Endothelial cell of umbilical vein (primary cell): ENCODE measurements around the gene DEPDC5. TPM values are rescaled to one million over a fixed set of nuclear protein-coding genes. Genes with fewer than 3 reads are reported as not detected.

Experiments
- BruUV-seq: library from RNA; stranded (reverse); fragments of 400-500 nt; replicated peaks from 2 replicates; lab custom pipeline; 2021; lab: Mats Ljungman, UMichigan
- CTCF ChIA-PET: fragments of 300-600, 350-600 bp; sonication (Branson Sonifier 250); formaldehyde crosslinking; loops from one replicate; lab custom pipeline; 2021; ENCODE audit warnings: antibody characterized with exemption, inconsistent platforms; lab: Charles Lee
- POLR2A ChIA-PET: fragments of 300-600, 350-600 bp; sonication (Branson Sonifier 250); formaldehyde crosslinking; loops from one replicate; lab custom pipeline; 2021; ENCODE audit warnings: antibody characterized with exemption, inconsistent platforms; lab: Charles Lee
- DNase-seq: peaks from one replicate; pipeline ENCODE4 v3.0.0-alpha.2; 2011; ENCODE audit warnings: low read depth, low spot score
- FAIRE-seq: peaks from 2 replicates; lab custom pipeline; 2011; peaks lifted over from hg19 to GRCh38; lab: Jason Lieb, UNC
- H2AFZ ChIP-seq: 2 replicates; pipeline ENCODE4 v1.6.0; 2012; ENCODE audit warnings: low read depth, low read length, control low read depth, inconsistent platforms
- H3K27ac ChIP-seq: 2 replicates; pipeline ENCODE4 v1.5.1; 2011; ENCODE audit warnings: low read depth, mild to moderate bottlenecking, control low read depth, low read length, moderate library complexity; ENCODE audit not compliant: insufficient read depth
- H3K27me3 ChIP-seq, 2 experiments: 2 replicates each; pipeline versions ENCODE4 v1.6.0 to v1.6.1; 2011; ENCODE audit warnings: low read length in 2 of 2, mixed read lengths in 1 of 2; ENCODE audit not compliant: control insufficient read depth in 2 of 2, insufficient read depth in 2 of 2
- H3K36me3 ChIP-seq, 2 experiments: 2 replicates in 1 of 2; 3 replicates in 1 of 2; pipeline ENCODE4 v1.5.1; 2011; ENCODE audit warnings: low read length in 2 of 2, mild to moderate bottlenecking in 1 of 2, moderate library complexity in 1 of 2; ENCODE audit not compliant: control insufficient read depth in 2 of 2, insufficient read depth in 2 of 2; ENCODE audit errors: extremely low read depth in 1 of 2
- H3K4me1 ChIP-seq: 3 replicates; pipeline ENCODE4 v1.5.1; 2011; ENCODE audit warnings: mild to moderate bottlenecking, low read length; ENCODE audit not compliant: control insufficient read depth, insufficient read depth; ENCODE audit errors: extremely low read depth
- H3K4me2 ChIP-seq: 2 replicates; pipeline ENCODE4 v1.6.1; 2011; ENCODE audit warnings: low read length, control low read depth, mixed read lengths; ENCODE audit not compliant: insufficient read depth
- H3K4me3 ChIP-seq, 3 experiments: fragments of 200-600 bp in 1 of 3; sonication (generic), shearing (Covaris generic) in 1 of 3; replicated peaks in 1 of 3; 2 replicates each; pipeline ENCODE4 v1.5.1; 2011 to 2016; ENCODE audit warnings: control low read depth in 3 of 3, low read length in 3 of 3, mild to moderate bottlenecking in 2 of 3, inconsistent platforms in 1 of 3, low read depth in 1 of 3, moderate library complexity in 1 of 3; ENCODE audit not compliant: insufficient read depth in 1 of 3
- H3K79me2 ChIP-seq: 2 replicates; pipeline ENCODE4 v1.6.0; 2012; ENCODE audit warnings: low read length, inconsistent platforms; ENCODE audit not compliant: control insufficient read depth, insufficient read depth
- H3K9ac ChIP-seq: replicated peaks from 2 replicates; pipeline ENCODE3; 2011; ENCODE audit warnings: low read length, control low read depth; ENCODE audit not compliant: insufficient read depth; ENCODE audit errors: extremely low read depth
- H3K9me1 ChIP-seq: replicated peaks from 3 replicates; pipeline ENCODE4 v1.6.0; 2011; ENCODE audit warnings: mild to moderate bottlenecking, low read length; ENCODE audit not compliant: control insufficient read depth, insufficient read depth; ENCODE audit errors: extremely low read depth
- H3K9me3 ChIP-seq: replicated peaks from 2 replicates; pipeline ENCODE4 v1.5.1; 2012; ENCODE audit warnings: low read length, inconsistent platforms; ENCODE audit not compliant: control insufficient read depth, insufficient read depth
- H4K20me1 ChIP-seq: replicated peaks from 2 replicates; pipeline ENCODE3; 2011; ENCODE audit warnings: mild to moderate bottlenecking, low read length; ENCODE audit not compliant: control insufficient read depth, insufficient read depth; ENCODE audit errors: extremely low read depth
- CTCF ChIP-seq, 2 donors: IDR thresholded peaks; 1 replicate in 1 of 2; 2 replicates in 1 of 2; pipeline ENCODE4 v1.5.1; 2011; ENCODE audit warnings: low read length in 2 of 2, mild to moderate bottlenecking in 2 of 2, moderate library complexity in 2 of 2, control low read depth in 1 of 2, inconsistent platforms in 1 of 2, low read depth in 1 of 2; ENCODE audit not compliant: insufficient read depth in 1 of 2; ENCODE audit errors: extremely low read depth in 1 of 2
- EZH2 ChIP-seq: IDR thresholded peaks from 2 replicates; pipeline ENCODE4 v1.6.1; 2012; ENCODE audit warnings: borderline replicate concordance, low read depth, mild to moderate bottlenecking, moderate library complexity, low read length, inconsistent platforms; ENCODE audit not compliant: severe bottlenecking
- FOS ChIP-seq: IDR thresholded peaks from 2 replicates; pipeline ENCODE4 v1.6.1; 2011; ENCODE audit warnings: mild to moderate bottlenecking, low read length, moderate library complexity, borderline replicate concordance; ENCODE audit not compliant: insufficient read depth
- GATA2 ChIP-seq: IDR thresholded peaks from 2 replicates; pipeline ENCODE4 v1.7.0; 2011; ENCODE audit warnings: low read depth, mild to moderate bottlenecking, moderate library complexity, mixed read lengths, low read length; ENCODE audit not compliant: insufficient read length, insufficient read depth
- JUN ChIP-seq: IDR thresholded peaks from 2 replicates; pipeline ENCODE4 v1.6.1; 2011; ENCODE audit warnings: borderline replicate concordance, low read depth; ENCODE audit not compliant: insufficient read length, insufficient read depth
- MAX ChIP-seq: IDR thresholded peaks from 2 replicates; pipeline ENCODE4 v1.6.1; 2011; ENCODE audit not compliant: insufficient read depth, insufficient read length
- MYC ChIP-seq: IDR thresholded peaks from one replicate; pipeline ENCODE4 v1.6.1; 2011; ENCODE audit warnings: mild to moderate bottlenecking, low read depth, low read length
- POLR2A ChIP-seq: IDR thresholded peaks from 2 replicates; pipeline ENCODE4 v1.6.1; 2012; ENCODE audit warnings: low read depth, mild to moderate bottlenecking, control low read depth, low read length
- POLR2AphosphoS5 ChIP-seq: IDR thresholded peaks from 2 replicates; pipeline ENCODE4 v1.6.1; 2012; ENCODE audit warnings: low read depth, mild to moderate bottlenecking, control low read depth, low read length, moderate library complexity; ENCODE audit not compliant: insufficient read depth
- dilution Hi-C: fragments of 300-500 bp; cut with MboI; formaldehyde crosslinking; loops from one replicate; pipeline ENCODE4 v1.15.0; 2019; ENCODE audit warnings: low sequenced_read_pairs; ENCODE audit not compliant: extremely low pct_ligation_motif_present
- intact Hi-C: fragments of 100-400 bp; cut with micrococcal nuclease; formaldehyde crosslinking; loops from one replicate; pipeline ENCODE4 v1.10.0; 2022
- polyA plus RNA-seq, 4 experiments: library from polyadenylated mRNA; depleted of rRNA in 3 of 4; stranded (reverse) in 3 of 4; unstranded in 1 of 4; fragments of >200 nt; gene quantifications; 2 replicates each; pipeline versions ENCODE4 v1.2.1 to v1.2.3, GENCODE V29; 2011 to 2012; ENCODE audit warnings: missing spikeins in 1 of 4
- total RNA-seq: library from RNA; stranded (reverse); gene quantifications from 2 replicates; pipeline ENCODE4 v1.2.3, GENCODE V29; 2021

DEPDC5 gene
- total and polyA plus RNA-seq, 2 donors (not counting 3 experiments of a cell fraction or from before 2014, with no cell fraction given), result 13.1 to 36.6 TPM

GRCh38 chr22:31728857-31729256 is 25.0 kb upstream of the DEPDC5 start:
- Histone ChIP-seq H3K4me1 (no peaks in the 10 kb centered on the region), H2AFZ (no peak overlapping the region), H3K9me1 (no peaks in the 10 kb centered on the region), H3K79me2 (peaks cover 37% of the 10 kb centered on the region), H3K9me3 (no peaks in the 10 kb centered on the region), H3K27me3 (no peaks in the 10 kb centered on the region), H3K4me2 (no peak overlapping the region), H3K27ac (no peak overlapping the region), H3K36me3 (peaks cover 0 to 6% of the 10 kb centered on the region in 2 experiments), H4K20me1 (peaks cover 3% of the 10 kb centered on the region), H3K9ac (no peak overlapping the region), H3K4me3 (no peak overlapping the region)
- intact Hi-C loops (no loop called here), dilution Hi-C loops (no loop called here)
- POLR2A ChIA-PET, result no interaction called here
- FAIRE-seq, result no peak
- no peak for DNase-seq
- CTCF ChIA-PET, result interaction anchor here (1.4 kb wide), 1 partner anchor 63 kb away, joined by 3 read pairs; no protein-coding TSS in a partner anchor
- no TSS peak for BruUV-seq
- no peak for TF ChIP-seq EZH2
- TF ChIP-seq FOS, result no peak
- TF ChIP-seq MAX, result no peak
- no peak for TF ChIP-seq GATA2
- TF ChIP-seq POLR2AphosphoS5, result no peak
- no peak for TF ChIP-seq POLR2A
- no peak for TF ChIP-seq MYC
- TF ChIP-seq JUN, result no peak
- TF ChIP-seq CTCF (IDR thresholded peaks at IDR 0.05; ENCODE audit: extremely low read depth in 1 of 2, insufficient read depth in 1 of 2, low read depth in 1 of 2, low read length in 2 of 2), result no peak
